Nephron (organoid): ENCODE data around the gene MERTK.

Experiments
- H3K27ac Mint-ChIP-seq, 3 experiments: 2 replicates each; pipeline ENCODE4 v1.8.0; 2020; ENCODE audit warnings: mixed read lengths in 3 of 3, mild to moderate bottlenecking in 2 of 3, moderate library complexity in 1 of 3
- H3K27me3 Mint-ChIP-seq: 2 replicates; pipeline ENCODE4 v1.8.0; 2021; ENCODE audit warnings: low read depth, mild to moderate bottlenecking, moderate library complexity, mixed read lengths
- H3K36me3 Mint-ChIP-seq: 2 replicates; pipeline ENCODE4 v1.8.0; 2020; ENCODE audit warnings: low read depth, mixed read lengths
- H3K4me1 Mint-ChIP-seq: 2 replicates; pipeline ENCODE4 v1.8.0; 2020; ENCODE audit warnings: mixed read lengths
- H3K4me3 Mint-ChIP-seq, 3 experiments: 2 replicates each; pipeline ENCODE4 v1.8.0; 2020; ENCODE audit warnings: mild to moderate bottlenecking in 3 of 3, mixed read lengths in 3 of 3, moderate library complexity in 2 of 3
- H3K9me3 Mint-ChIP-seq: 2 replicates; pipeline ENCODE4 v1.8.0; 2020; ENCODE audit warnings: mixed read lengths
- TF ChIP-seq, protein P1 (sequence below), 3 experiments: fragments of 200-600 bp; sonication (generic); IDR thresholded peaks; one replicate each; pipeline ENCODE4 v1.5.0; 2021; ENCODE audit warnings: antibody characterized with exemption in 3 of 3; ENCODE audit not compliant: unreplicated experiment in 3 of 3

The MERTK gene

DNA sequence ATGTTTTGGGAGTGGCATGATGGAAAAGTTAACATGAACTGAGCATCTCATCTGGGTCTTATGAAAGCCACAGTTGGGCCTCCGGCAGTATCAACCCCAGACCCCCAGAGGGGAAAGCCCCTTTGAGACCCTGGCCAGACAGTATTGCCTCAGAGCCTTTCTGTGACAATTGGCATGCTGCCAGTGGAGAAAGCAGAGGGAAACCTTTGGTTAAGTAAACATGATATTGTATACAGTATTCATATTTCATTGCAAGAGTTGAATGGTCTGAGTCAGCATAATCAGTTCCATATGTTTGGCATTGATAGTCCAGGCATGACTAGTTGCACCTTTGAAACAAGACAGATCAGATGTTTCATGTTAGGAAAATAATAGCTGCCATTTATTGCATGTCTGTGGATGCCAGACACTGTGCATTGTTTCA, 20.0 kb downstream of the MERTK start:
- no peaks in the 10 kb centered on the region for H3K27me3 Mint-ChIP-seq
- H3K4me1 Mint-ChIP-seq, result peaks cover 38% of the 10 kb centered on the region
- H3K4me3 Mint-ChIP-seq, result peak overlapping the region; percentile 37 to 67 (median 45)
- peak overlapping the region; percentile 99 to 100 (median 99) for H3K27ac Mint-ChIP-seq
- no peaks in the 10 kb centered on the region for H3K9me3 Mint-ChIP-seq
- TF ChIP-seq, protein P1, sequence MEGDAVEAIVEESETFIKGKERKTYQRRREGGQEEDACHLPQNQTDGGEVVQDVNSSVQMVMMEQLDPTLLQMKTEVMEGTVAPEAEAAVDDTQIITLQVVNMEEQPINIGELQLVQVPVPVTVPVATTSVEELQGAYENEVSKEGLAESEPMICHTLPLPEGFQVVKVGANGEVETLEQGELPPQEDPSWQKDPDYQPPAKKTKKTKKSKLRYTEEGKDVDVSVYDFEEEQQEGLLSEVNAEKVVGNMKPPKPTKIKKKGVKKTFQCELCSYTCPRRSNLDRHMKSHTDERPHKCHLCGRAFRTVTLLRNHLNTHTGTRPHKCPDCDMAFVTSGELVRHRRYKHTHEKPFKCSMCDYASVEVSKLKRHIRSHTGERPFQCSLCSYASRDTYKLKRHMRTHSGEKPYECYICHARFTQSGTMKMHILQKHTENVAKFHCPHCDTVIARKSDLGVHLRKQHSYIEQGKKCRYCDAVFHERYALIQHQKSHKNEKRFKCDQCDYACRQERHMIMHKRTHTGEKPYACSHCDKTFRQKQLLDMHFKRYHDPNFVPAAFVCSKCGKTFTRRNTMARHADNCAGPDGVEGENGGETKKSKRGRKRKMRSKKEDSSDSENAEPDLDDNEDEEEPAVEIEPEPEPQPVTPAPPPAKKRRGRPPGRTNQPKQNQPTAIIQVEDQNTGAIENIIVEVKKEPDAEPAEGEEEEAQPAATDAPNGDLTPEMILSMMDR (IDR thresholded peaks at IDR 0.05; ENCODE audit: unreplicated experiment in 3 of 3), result no peak
- H3K36me3 Mint-ChIP-seq, result peaks cover 10% of the 10 kb centered on the region

DNA sequence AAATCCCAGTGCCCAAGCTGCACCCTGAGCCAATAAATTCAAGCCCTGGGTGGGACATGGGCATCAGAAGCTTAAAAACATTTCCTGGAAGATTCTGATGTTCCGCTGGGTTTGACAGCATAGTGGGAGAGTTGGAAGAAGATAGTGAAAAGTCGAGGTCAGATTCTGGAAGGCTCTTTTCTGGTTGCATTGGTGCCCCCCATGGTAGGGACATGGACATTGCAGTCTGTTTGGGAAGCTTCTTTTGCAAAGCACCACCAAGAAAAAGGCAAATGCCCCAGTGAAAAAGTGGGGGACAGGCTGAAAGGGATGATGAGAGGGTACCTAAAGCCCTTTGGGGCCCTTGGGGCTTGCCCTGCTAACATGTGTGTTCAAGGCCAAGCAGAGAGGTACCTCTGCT, 21.0 kb downstream of the MERTK start:
- TF ChIP-seq, protein P1 (IDR thresholded peaks at IDR 0.05; ENCODE audit: unreplicated experiment in 3 of 3), result peak in 2 of 3 experiments; percentile 15 to 41
- Mint-ChIP-seq H3K9me3 (no peaks in the 10 kb centered on the region), H3K4me3 (no peak overlapping the region), H3K4me1 (peaks cover 48% of the 10 kb centered on the region), H3K27ac (peak overlapping the region; percentile 91 to 100 (median 99)), H3K27me3 (no peaks in the 10 kb centered on the region), H3K36me3 (peaks cover 10% of the 10 kb centered on the region)

DNA sequence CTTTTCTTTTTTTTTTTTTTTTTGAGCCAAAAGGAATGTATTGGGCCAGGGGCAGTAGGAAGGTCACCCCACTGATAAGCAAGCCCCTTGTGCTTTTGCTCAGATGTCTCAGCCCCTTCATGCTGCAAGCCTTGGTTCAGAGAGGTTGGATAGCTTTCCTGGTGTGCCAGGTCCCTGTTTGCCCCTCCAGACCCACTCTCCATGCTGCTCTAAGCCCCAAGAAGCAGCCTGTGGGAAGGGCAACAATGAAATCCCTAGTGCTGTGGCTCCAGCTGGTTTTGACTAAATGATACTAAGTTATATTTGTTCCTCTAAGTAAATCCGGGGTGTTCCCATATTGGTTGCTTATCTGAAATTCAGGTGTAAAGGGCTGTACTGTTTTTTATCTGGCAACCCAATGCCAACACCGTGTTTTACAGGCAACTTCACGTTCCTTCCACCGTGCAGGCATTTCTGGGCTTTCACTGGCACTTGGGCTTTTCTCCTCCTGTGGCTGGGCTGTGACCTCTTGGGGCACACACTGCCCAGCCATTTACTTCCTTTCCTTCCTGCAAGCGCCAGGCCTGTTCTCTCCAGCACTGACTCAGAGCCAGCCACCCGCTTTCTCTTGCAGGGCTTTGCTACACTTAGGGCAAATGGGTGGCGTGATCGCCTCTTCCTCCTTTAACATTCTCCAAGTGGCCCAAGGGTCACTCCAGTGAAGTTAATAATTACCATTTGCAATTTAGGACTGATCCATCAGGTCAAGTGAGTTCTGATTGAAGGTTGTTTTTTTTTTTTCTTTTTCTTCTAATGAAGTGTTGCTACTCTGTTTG, 21.6 kb downstream of the MERTK start:
- Mint-ChIP-seq H3K4me1 (peaks cover 55% of the 10 kb centered on the region), H3K27ac (peak overlapping the region; percentile 91 to 100 (median 99)), H3K36me3 (peaks cover 10% of the 10 kb centered on the region), H3K9me3 (no peaks in the 10 kb centered on the region), H3K4me3 (peak overlapping the region in 1 of 3 experiments; percentile 32), H3K27me3 (no peaks in the 10 kb centered on the region)
- TF ChIP-seq, protein P1 (IDR thresholded peaks at IDR 0.05; ENCODE audit: unreplicated experiment in 3 of 3), result no peak

- H3K27ac Mint-ChIP-seq, result peak overlapping the region; percentile 93 to 100 (median 97)
- peaks cover 57% of the 10 kb centered on the region for H3K4me1 Mint-ChIP-seq
- TF ChIP-seq, protein P1 (IDR thresholded peaks at IDR 0.05; ENCODE audit: unreplicated experiment in 3 of 3), result no peak
- H3K36me3 Mint-ChIP-seq, result peaks cover 4% of the 10 kb centered on the region
- no peaks in the 10 kb centered on the region for H3K9me3 Mint-ChIP-seq
- peak overlapping the region; percentile 1 to 56 (median 6) for H3K4me3 Mint-ChIP-seq
- no peaks in the 10 kb centered on the region for H3K27me3 Mint-ChIP-seq
Observed at GRCh38 chr2:111923276-111923804, 24.9 kb downstream of the MERTK start.

DNA sequence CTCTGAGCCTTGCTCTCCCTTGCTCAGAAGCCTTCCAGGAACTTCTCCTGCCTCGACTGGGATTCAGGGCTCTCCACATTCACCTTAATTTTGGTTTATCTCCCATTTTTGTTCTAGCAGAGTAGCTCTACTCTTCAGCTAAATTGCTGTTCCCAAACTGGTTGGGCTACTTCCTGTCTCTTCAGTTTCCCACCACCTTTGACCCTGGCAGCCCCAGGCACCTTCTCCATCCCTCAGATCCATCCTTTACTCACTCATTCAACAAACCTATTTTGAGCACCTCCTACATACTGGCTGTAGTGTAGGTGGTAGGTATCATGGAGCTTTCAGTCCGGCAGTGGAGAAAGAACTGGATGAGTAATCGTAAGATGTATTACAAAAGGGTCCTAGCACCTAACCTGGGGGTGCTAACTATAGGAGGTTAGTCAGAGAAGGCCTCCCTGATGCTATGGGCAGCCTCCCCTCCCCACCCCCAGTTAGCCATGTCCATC, 26.3 kb downstream of the MERTK start:
- no peaks in the 10 kb centered on the region for H3K9me3 Mint-ChIP-seq
- peaks cover 51% of the 10 kb centered on the region for H3K4me1 Mint-ChIP-seq
- H3K36me3 Mint-ChIP-seq, result peaks cover 10% of the 10 kb centered on the region
- H3K4me3 Mint-ChIP-seq, result no peak overlapping the region
- TF ChIP-seq, protein P1 (IDR thresholded peaks at IDR 0.05; ENCODE audit: unreplicated experiment in 3 of 3), result no peak
- peak overlapping the region; percentile 93 to 100 (median 97) for H3K27ac Mint-ChIP-seq
- no peaks in the 10 kb centered on the region for H3K27me3 Mint-ChIP-seq
